ENCODE data around the gene DYNLRB1.

DNA sequence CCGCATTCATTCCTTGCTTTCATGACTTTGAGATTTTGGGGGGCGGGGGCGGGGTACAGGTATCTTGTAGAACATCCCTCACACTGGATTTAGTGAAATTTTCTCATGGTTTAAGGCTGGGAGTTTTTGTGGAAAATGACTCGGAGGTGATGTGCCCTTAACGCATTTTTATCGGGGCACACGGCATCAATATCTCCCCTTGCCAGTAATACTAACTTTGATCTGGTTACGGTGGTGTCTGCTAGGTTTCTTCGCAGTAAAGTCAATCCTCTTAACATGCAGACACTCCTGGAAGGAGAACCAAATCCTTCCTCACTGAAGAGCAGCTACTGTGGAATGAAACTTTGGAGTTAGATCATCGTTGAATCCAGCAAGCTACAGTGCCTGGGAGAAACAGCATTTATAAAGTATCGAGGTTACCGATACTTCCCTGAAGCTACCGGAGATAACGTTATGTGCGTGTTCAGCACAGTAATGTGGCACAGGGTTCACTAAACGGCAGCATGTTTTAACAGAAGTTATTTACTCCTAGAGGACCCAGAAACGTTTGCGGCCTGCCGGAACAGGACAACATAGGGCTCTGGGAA lies 1.2 kb upstream of the DYNLRB1 start:
- TF ChIP-seq, protein P1, sequence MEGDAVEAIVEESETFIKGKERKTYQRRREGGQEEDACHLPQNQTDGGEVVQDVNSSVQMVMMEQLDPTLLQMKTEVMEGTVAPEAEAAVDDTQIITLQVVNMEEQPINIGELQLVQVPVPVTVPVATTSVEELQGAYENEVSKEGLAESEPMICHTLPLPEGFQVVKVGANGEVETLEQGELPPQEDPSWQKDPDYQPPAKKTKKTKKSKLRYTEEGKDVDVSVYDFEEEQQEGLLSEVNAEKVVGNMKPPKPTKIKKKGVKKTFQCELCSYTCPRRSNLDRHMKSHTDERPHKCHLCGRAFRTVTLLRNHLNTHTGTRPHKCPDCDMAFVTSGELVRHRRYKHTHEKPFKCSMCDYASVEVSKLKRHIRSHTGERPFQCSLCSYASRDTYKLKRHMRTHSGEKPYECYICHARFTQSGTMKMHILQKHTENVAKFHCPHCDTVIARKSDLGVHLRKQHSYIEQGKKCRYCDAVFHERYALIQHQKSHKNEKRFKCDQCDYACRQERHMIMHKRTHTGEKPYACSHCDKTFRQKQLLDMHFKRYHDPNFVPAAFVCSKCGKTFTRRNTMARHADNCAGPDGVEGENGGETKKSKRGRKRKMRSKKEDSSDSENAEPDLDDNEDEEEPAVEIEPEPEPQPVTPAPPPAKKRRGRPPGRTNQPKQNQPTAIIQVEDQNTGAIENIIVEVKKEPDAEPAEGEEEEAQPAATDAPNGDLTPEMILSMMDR (conservative IDR thresholded peaks at IDR 0.05; ENCODE audit: low read length), result no peak
- no peak for TF ChIP-seq EZH2phosphoT487 (IDR thresholded peaks at IDR 0.05; ENCODE audit: borderline replicate concordance)

Measured in Loucy (cell line).